HEK293 (cell line): ENCODE results near the gene C20orf96.
A peak's percentile ranks its signal among the peaks of the same experiment; 100 is the strongest.

ENCODE experiments used
- CTCF ChIA-PET: fragments of 350-600 bp; formaldehyde crosslinking; extraction: SDS; loops from one replicate; lab custom pipeline; 2021; ENCODE audit warnings: antibody characterized with exemption; lab: Yijun Ruan, JAX
- POLR2A ChIA-PET: fragments of 300-600 bp; formaldehyde crosslinking; extraction: SDS; loops from one replicate; lab custom pipeline; 2020; ENCODE audit warnings: antibody characterized with exemption, inconsistent platforms; lab: Yijun Ruan, JAX
- H3K27ac ChIP-seq: fragments of 200-500 bp; sonication (Bioruptor generic); 2 replicates; pipeline ENCODE4 v1.5.1; 2014; ENCODE audit warnings: low read depth, low read length, control low read depth, inconsistent platforms; ENCODE audit errors: extremely low read depth
- H3K36me3 ChIP-seq, 2 experiments: fragments of 200-500 bp in 1 of 2; sonication (Bioruptor generic) in 1 of 2; 1 replicate in 1 of 2; 2 replicates in 1 of 2; pipeline ENCODE4 v1.5.1; 2014 to 2017; ENCODE audit warnings: inconsistent platforms in 2 of 2, low read length in 2 of 2; ENCODE audit not compliant: control insufficient read depth in 2 of 2, insufficient read depth in 1 of 2
- H3K4me1 ChIP-seq: fragments of 200-500 bp; sonication (Bioruptor generic); 2 replicates; pipeline ENCODE4 v1.5.1; 2014; ENCODE audit warnings: mild to moderate bottlenecking, low read length, inconsistent platforms; ENCODE audit not compliant: control insufficient read depth, insufficient read depth
- H3K4me3 ChIP-seq: 2 replicates; pipeline ENCODE4 v1.5.1; 2011; ENCODE audit warnings: low read depth, mild to moderate bottlenecking, control low read depth, low read length, moderate library complexity
- H3K9me3 ChIP-seq: fragments of 200-500 bp; sonication (Bioruptor generic); 2 replicates; pipeline ENCODE4 v1.5.1; 2014; ENCODE audit warnings: low read depth, low read length, inconsistent platforms; ENCODE audit not compliant: control insufficient read depth, insufficient read depth
- ELK4 ChIP-seq: IDR thresholded peaks from 2 replicates; pipeline ENCODE4 v1.6.1; 2011; ENCODE audit warnings: mild to moderate bottlenecking, low read depth, low read length, borderline replicate concordance
- GFI1B ChIP-seq: fragments of 450-650 bp; formaldehyde crosslinking; IDR thresholded peaks from 2 replicates; pipeline ENCODE4 v1.5.1; 2016; ENCODE audit warnings: missing biosample characterization, missing genetic modification characterization
- OSR2 ChIP-seq: fragments of 450-650 bp; formaldehyde crosslinking; IDR thresholded peaks from 2 replicates; pipeline ENCODE4 v1.5.1; 2016; ENCODE audit warnings: missing biosample characterization, missing genetic modification characterization
- SETDB1 ChIP-seq: IDR thresholded peaks from one replicate; pipeline ENCODE4 v1.6.1; 2017; ENCODE audit warnings: mild to moderate bottlenecking, low read length, moderate library complexity, mixed read lengths; ENCODE audit not compliant: insufficient read length
- TRIM28 ChIP-seq: IDR thresholded peaks from 2 replicates; pipeline ENCODE4 v1.6.1; 2011; ENCODE audit warnings: low read length, control low read depth, borderline replicate concordance
- ZBTB20 ChIP-seq: fragments of 450-650 bp; formaldehyde crosslinking; IDR thresholded peaks from 2 replicates; pipeline ENCODE4 v1.5.1; 2016; ENCODE audit warnings: missing biosample characterization, missing genetic modification characterization
- ZFHX2 ChIP-seq: fragments of 450-650 bp; formaldehyde crosslinking; conservative IDR thresholded peaks from 2 replicates; pipeline ENCODE4 v1.5.1; 2016; ENCODE audit warnings: missing biosample characterization, missing genetic modification characterization
- ZNF16 ChIP-seq: fragments of 450-650 bp; formaldehyde crosslinking; IDR thresholded peaks from 2 replicates; pipeline ENCODE4 v1.5.1; 2016; ENCODE audit warnings: low read depth, missing biosample characterization, missing genetic modification characterization
- ZNF223 ChIP-seq: fragments of 450-650 bp; formaldehyde crosslinking; IDR thresholded peaks from 2 replicates; pipeline ENCODE4 v1.5.1; 2016; ENCODE audit warnings: missing biosample characterization, missing genetic modification characterization
- ZNF335 ChIP-seq: fragments of 450-650 bp; formaldehyde crosslinking; conservative IDR thresholded peaks from 2 replicates; pipeline ENCODE4 v1.5.1; 2016; ENCODE audit warnings: missing biosample characterization, missing genetic modification characterization
- ZNF530 ChIP-seq: fragments of 450-650 bp; formaldehyde crosslinking; IDR thresholded peaks from 2 replicates; pipeline ENCODE4 v1.5.1; 2016; ENCODE audit warnings: low read depth, missing biosample characterization, missing genetic modification characterization
- ZNF585B ChIP-seq: fragments of 450-650 bp; formaldehyde crosslinking; IDR thresholded peaks from 2 replicates; pipeline ENCODE4 v1.5.1; 2016; ENCODE audit warnings: missing biosample characterization, missing genetic modification characterization
- ZNF600 ChIP-seq: fragments of 450-650 bp; formaldehyde crosslinking; IDR thresholded peaks from 2 replicates; pipeline ENCODE4 v1.5.1; 2016; ENCODE audit warnings: missing biosample characterization, missing genetic modification characterization
- ZNF621 ChIP-seq: fragments of 450-650 bp; formaldehyde crosslinking; IDR thresholded peaks from 2 replicates; pipeline ENCODE4 v1.5.1; 2017; ENCODE audit warnings: missing biosample characterization, missing genetic modification characterization
- ZNF623 ChIP-seq: fragments of 450-650 bp; formaldehyde crosslinking; IDR thresholded peaks from 2 replicates; pipeline ENCODE4 v1.5.1; 2016; ENCODE audit warnings: missing biosample characterization, missing genetic modification characterization
- ZNF76 ChIP-seq: fragments of 450-650 bp; formaldehyde crosslinking; IDR thresholded peaks from 2 replicates; pipeline ENCODE4; 2016; ENCODE audit warnings: low read depth, missing biosample characterization, missing genetic modification characterization, borderline replicate concordance
- ZSCAN23 ChIP-seq: fragments of 450-650 bp; formaldehyde crosslinking; IDR thresholded peaks from 2 replicates; pipeline ENCODE4 v1.5.1; 2016; ENCODE audit warnings: missing biosample characterization, missing genetic modification characterization
- TF ChIP-seq, protein P1 (sequence below): fragments of 450-650 bp; formaldehyde crosslinking; IDR thresholded peaks from 2 replicates; pipeline ENCODE4 v1.5.1; 2017; ENCODE audit warnings: missing biosample characterization, missing genetic modification characterization

C20orf96 gene

GRCh38 chr20:295804-296203 lies 5.3 kb upstream of the C20orf96 start (continued):
- no peak for TF ChIP-seq OSR2 (tag by site-specific recombination)
- no peak for TF ChIP-seq ELK4

- Histone ChIP-seq H3K9me3 (no peaks in the 10 kb centered on the region), H3K4me1 (peaks cover 19% of the 10 kb centered on the region), H3K36me3 (peaks cover 0 to 6% of the 10 kb centered on the region in 2 experiments; a peak in 1 of 3 replicates), H3K27ac (no peak overlapping the region), H3K4me3 (no peak overlapping the region)
- TF ChIP-seq ZNF76 (no peak), ZNF16 (tag by site-specific recombination) (no peak), ZNF600 (no peak)
- ChIA-PET POLR2A (interaction anchor here (1.3 kb wide), 2 partner anchors 29 to 30 kb away, joined by 4 read pairs; partner anchors contain the start of gene SOX12), CTCF (interaction anchor here (1.6 kb wide), 2 partner anchors 28 to 37 kb away, joined by 4 to 5 read pairs; no protein-coding TSS in a partner anchor)
Observed at GRCh38 chr20:294602-295001, 4.1 kb upstream of the C20orf96 start.

DNA sequence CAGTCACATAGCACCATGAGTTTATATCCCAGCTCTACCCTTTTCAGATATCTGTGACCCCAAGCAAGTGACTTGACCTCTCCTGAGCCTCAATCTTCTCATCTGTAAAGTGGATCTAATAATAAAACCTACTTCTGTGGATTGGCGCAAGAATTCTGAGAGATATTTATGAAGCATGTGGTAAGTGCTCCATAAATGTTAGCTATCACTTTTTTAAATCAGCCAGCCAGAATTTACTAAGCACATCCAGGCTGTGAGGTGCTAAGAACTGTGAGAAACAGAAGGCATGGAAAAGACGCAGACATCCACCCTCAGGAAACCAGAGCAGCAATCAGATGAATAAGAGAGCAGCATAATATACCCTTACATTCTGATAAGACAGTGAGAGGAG lies 862 bp downstream of the C20orf96 start:
- ChIA-PET CTCF (interaction anchor here (0.7 kb wide), 2 partner anchors 38 to 41 kb away, joined by 3 to 4 read pairs; no protein-coding TSS in a partner anchor), POLR2A (interaction anchor here (1.0 kb wide), 1 partner anchor 11 kb away, joined by 7 read pairs; no protein-coding TSS in a partner anchor)
- H3K36me3 ChIP-seq, result peaks cover 0 to 3% of the 10 kb centered on the region in 2 experiments; a peak in 2 of 3 replicates
- H3K27ac ChIP-seq, result peak overlapping the region; percentile 68
- no peaks in the 10 kb centered on the region for H3K9me3 ChIP-seq
- peaks cover 10% of the 10 kb centered on the region for H3K4me1 ChIP-seq
- H3K4me3 ChIP-seq, result peak overlapping the region; percentile 57
- TF ChIP-seq GFI1B (tag by site-specific recombination) (no peak), TRIM28 (no peak), ZNF621 (tag by site-specific recombination) (no peak), ZNF530 (tag by site-specific recombination) (no peak), ZNF223 (tag by site-specific recombination) (no peak), ZNF585B (tag by site-specific recombination) (no peak), SETDB1 (no peak), ZSCAN23 (tag by site-specific recombination) (no peak)
- TF ChIP-seq, protein P1, sequence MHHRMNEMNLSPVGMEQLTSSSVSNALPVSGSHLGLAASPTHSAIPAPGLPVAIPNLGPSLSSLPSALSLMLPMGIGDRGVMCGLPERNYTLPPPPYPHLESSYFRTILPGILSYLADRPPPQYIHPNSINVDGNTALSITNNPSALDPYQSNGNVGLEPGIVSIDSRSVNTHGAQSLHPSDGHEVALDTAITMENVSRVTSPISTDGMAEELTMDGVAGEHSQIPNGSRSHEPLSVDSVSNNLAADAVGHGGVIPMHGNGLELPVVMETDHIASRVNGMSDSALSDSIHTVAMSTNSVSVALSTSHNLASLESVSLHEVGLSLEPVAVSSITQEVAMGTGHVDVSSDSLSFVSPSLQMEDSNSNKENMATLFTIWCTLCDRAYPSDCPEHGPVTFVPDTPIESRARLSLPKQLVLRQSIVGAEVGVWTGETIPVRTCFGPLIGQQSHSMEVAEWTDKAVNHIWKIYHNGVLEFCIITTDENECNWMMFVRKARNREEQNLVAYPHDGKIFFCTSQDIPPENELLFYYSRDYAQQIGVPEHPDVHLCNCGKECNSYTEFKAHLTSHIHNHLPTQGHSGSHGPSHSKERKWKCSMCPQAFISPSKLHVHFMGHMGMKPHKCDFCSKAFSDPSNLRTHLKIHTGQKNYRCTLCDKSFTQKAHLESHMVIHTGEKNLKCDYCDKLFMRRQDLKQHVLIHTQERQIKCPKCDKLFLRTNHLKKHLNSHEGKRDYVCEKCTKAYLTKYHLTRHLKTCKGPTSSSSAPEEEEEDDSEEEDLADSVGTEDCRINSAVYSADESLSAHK (tag by site-specific recombination), result no peak

GRCh38 chr20:288956-289692 lies 1.4 kb downstream of the C20orf96 start:
- POLR2A ChIA-PET, result interaction anchor here (0.6 to 1.0 kb wide), 2 partner anchors 12 to 94 kb away, joined by 3 to 7 read pairs; no protein-coding TSS in a partner anchor
- peak; percentile 29; the same call in 1 of the 2 replicates for TF ChIP-seq ZNF335
- 0 out of 2 replicates have a peak, but pooled peaks have one; percentile 25 for TF ChIP-seq ZNF623 (tag by site-specific recombination)
- peak; percentile 66 for TF ChIP-seq ZFHX2 (tag by site-specific recombination)
- TF ChIP-seq ZBTB20 (tag by site-specific recombination), result no peak; the same call in 1 of the 2 replicates
- H3K27ac ChIP-seq, result no peak overlapping the region
- H3K9me3 ChIP-seq, result no peaks in the 10 kb centered on the region
- no peak overlapping the region for H3K4me3 ChIP-seq
- CTCF ChIA-PET, result interaction anchor here (0.7 kb wide), 2 partner anchors 39 to 41 kb away, joined by 3 to 4 read pairs; no protein-coding TSS in a partner anchor
- peaks cover 10% of the 10 kb centered on the region for H3K4me1 ChIP-seq
- peaks cover 0 to 3% of the 10 kb centered on the region in 2 experiments; a peak in 2 of 3 replicates for H3K36me3 ChIP-seq
